Daoy (cell line): ENCODE results near the gene TIPRL. TPM values are rescaled to one million over a fixed set of nuclear protein-coding genes. Genes with fewer than 3 reads are reported as not detected.
"Not testable (repeated sequence)": the region's sequence is repeated elsewhere in the genome, so short reads cannot be mapped to it uniquely, and the experiment has no call there.

Experiments
- DNase-seq: peaks from one replicate; pipeline ENCODE4 v3.0.0-alpha.2; 2015; ENCODE audit warnings: low read depth
- total RNA-seq: library from RNA; depleted of rRNA; stranded (reverse); fragments of >200 nt; shearing (Covaris generic); gene quantifications from 2 replicates; pipeline ENCODE4 v1.2.3, GENCODE V29; 2014

TIPRL gene
- total RNA-seq, 1 experiment from 2014 or later = 65.4 TPM

DNA sequence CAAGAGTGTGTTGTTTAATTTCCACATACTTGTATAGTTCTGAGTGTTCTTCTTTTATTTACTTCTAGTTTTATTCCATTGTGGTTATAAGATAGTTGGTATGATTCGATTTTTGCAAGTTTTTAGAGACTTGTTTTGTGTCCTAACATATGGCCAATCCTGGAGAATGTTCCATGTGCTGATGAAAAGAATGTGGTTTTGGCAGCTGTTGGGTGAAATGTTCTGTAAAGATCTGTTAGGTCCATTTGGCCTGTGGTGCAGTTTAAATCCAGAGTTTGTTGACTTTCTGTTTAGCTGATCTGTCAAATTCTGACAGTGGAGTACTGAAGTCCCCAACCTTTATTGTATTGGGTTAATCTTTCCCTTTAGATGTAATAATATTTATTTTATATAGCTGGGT lies 19.5 kb upstream of the TIPRL start:
- no peak for DNase-seq

DNA sequence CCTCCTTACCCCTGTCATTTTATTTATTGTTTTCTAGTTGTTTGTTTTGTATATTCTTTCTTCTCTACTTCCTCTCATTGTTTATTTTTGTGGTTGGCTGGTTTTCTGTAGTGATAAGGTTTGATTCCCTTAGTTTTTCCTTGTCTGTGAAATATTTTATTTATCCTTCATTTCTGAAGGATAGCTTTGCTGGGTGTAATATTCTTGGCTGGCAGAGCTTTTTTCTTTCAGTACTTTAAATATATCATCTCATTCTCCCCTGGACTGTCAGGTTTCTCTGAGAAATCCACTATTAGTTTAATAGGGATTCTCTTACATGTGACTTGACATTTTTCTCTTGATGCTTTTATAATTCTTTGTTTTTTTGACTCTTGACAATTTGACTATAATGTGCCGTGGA lies 18.8 kb upstream of the TIPRL start:
- no peak for DNase-seq

DNA sequence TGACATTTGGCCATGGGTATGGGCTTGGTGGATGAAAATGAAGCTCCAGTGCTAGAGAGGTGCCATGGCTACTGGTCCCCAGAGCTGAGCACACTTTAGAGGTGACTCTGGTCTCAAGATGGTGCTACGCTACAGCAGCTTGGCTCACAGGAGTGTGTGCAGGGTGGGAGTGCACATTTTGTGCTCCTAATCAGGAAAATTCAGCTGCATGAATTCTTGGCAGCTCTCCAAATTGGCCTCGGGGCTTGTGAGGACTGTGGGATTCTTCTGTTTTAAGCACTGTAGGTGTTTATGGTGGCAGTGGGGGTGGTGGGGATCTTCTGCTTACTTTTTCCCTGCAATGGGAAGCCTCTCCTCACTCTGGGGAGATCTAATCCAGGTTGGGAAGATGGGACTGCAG lies 17.3 kb upstream of the TIPRL start:
- DNase-seq = no peak

DNA sequence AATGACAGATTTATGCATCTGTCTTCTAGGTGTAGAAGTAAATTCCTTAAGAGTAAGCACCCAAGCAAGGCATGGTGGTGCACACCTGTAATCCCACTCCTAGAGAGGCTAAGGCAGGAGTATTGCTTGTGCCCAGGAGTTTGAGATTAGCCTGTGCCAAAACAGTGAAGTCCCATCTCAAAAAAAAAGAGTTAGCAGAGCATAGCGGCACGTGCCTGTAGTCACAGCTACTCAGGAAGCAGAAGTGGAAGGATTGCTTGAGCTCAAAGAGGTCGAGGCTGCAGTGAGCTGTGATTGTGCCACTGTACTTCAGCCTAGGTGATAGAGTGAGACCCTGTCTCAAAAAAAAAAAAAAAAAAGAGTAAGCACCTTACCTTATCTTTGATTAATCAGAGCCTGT lies 15.1 kb upstream of the TIPRL start:
- DNase-seq = no peak

DNA sequence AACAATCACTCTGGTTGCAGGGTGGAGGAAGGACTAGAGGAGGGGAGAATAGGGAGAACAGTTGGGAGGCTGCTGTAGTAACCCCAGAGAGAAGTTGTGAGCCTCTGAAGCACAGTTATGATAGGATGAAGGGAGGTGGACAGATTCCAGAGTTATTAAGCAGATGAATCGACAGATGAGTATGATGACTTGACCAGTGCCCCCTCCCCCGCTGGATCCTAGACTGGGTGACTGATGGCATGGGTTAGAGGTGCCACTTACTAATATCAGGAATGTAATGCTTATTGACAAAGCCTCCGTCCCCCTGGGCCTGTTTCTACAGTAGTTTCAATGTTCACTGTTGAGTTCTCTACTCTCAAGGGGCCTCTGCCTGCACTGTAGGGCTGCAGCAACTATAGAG lies 14.0 kb upstream of the TIPRL start:
- DNase-seq = no peak

DNA sequence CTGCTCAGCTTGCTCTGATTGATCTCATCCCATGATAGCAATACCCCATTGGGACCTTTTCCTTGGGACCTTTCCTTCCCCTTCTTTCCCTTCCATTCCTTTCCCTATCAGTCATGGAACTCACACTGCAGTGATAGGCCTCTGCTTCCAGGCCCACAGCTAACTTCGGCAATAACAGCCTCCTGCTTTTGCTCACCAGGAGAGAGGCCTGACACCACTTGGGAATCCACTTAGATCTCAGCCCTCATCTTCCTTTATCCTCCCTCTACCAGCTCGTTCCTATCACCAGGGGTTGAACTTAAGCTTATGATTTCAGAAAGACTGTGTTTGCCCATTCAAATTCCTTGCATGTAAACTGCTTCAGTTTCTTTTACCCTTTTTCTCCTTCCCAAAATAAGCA lies 11.0 kb upstream of the TIPRL start:
- DNase-seq = no peak

DNA sequence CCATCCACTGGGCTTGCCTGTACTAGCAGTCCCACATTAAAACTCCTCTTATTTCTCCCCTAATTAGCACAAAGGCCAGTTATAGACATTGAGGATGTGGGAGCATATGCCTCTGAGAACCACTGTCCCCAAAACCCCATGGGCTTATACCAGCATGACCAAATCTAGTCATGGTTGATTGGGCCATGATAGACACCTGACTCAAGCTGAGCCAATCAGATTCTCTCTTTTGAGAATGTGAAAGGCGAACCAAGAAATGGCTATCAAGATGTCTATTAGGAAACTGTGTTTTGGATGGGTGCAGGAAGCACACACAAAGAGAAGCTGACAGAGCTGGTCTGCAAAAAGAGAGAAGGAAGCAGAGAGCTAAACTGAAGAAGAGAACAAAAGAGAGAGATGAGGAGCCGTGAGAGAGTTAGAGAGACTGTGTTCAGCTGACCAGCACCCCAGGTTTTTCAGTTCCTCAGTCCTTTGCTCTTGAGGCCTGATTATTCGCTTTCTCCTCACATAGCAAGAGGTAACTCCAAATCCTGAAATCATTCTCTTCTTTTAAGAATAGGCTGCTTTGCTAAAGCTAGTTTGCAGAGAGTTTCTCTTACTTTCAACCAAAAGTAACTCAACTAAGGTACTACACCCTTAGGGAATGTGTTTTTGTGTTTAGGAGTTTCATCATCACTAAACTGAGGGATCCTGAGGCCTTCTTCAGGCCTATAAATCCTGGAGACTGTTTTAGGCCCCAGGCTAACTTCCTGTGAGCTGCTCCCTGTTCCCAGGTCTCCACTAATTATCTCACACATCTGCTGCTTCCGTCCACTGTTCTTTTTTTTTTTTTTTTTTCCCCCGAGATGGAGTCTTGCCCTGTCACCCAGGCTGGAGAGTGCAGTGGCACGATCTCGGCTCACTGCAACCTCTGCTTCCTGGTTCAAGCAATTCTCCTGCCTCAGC lies 7.9 kb upstream of the TIPRL start:
- no peak for DNase-seq

DNA sequence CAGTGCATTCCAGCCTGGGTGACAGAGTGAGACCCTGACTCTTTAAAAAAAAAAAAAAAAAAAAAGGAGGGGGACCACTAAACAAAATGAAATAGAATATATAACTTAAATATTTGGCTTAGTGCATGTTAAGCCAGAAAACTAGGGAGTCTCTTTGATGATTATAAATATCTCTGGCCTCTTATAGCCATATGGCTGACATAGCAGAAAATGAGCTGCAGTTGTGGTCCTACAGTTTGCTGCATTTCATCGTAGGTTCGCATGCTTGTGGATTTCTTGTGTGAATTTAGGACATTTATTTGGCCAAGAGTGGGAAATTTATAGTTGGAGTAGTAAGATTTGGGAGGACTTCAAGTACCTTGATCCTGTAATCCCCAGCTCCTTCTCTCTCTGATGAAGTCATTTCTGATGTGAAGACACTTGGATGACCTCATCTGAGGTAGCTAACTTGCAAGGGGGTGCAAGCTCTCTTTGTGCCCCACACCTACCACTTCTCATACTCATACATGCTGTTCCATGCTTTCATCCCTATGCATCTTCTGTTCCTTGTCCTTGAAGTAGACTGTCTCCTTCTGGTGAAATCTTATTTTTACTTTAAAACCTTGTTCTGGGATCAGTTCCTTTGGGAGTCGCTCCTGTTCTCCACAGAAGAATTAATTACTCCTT lies 6.4 kb upstream of the TIPRL start:
- no peak for DNase-seq

DNA sequence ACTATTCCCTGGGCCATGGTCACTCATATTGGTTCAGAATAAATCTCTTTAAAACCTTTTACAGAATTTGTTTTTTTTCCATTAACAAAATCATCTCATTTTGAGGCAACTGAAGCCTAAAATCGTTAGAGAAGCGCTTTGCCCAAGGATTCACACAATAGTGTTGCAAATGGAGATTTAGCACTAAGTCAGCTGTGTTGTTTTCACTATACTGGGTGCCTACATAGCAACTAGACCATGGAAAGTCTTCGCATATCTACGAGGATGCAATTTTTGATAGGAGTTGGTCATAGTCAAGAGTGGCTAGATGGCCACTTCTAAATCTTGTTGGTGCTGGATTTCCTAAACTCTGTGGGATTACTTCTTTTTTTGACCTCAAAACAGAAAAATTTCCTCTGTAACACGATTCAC lies 530 bp upstream of the TIPRL start:
- no peak for DNase-seq

DNA sequence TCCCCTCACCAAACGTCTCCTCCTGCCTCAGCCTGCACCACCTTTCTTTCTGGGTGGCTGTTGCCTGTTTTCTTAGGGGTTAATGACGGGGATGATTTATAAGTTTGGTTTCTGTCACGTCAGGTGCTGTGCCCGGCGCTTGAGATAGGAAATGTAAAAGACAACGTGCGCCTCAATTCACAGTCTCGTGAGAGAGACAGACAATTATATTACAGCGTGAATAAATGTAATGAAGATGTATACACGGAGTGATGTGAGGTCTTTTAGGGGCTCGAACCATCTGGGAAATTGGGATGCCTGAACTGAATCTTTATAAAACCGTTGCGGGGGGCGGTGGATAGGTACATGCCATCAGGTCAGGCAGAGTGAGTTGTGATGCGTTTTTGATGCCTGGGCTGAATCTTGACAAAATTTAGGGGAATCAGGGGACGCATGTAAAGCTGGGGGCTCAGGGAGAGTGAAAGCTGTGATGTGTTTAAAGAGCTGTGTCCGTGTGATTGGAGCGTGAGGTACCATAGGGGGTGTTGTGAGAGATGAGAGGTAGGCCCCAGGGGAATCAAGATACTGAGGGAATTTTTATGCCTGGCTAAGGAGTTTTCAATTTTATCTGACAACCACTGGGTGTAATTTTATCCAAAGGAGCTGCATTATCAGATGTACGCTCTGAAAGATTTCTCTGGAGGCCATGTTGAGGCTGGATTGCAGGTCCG lies 831 bp downstream of the TIPRL start:
- DNase-seq = peak; percentile 14

DNA sequence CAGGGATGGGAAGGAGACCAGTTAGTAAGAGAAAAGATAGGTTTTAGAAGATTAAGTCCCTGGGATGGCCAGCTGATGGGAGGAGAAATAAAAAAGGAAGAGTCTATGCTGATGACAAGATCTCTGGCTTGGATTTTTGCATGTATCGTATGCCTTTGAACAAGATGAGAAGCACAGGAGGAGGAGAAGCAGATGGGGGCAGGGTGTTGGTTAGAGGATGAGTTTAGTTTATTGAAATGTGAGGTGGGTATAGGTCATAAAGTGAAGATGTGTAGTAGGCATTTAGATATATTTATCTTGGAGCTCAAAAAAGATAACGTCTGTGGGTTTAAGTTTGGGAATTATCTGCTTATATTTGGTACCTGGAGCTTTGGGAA lies 1.4 kb downstream of the TIPRL start:
- DNase-seq = no peak

DNA sequence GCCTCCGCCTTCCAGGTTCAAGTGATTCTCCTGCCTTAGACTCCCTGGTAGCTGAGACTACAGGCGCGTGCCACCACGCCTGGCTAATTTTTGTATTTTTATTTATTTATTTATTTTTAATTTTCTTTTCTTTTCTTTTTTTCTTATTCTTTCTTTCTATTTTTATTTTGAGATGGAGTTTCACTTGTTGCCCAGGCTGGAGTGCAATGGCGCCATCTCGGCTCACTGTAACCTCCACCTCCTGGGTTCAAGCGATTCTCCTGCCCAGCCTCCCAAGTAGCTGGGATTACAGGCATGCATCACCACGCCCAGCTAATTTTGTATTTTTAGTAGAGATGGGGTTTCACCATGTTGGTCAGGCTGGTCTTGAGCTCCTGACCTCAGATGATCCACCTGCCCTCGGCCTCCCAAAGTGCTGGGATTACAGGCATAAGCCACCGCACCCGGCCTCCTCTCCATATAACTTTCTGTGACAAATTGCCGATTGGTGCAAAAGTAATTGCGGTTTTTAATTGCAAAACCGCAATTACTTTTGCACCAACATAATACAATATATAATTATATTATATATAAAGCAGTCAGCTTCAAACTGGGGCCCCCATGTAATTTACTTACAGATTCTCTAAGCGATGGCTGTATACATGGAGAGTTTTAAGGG lies 2.4 kb downstream of the TIPRL start:
- DNase-seq = not testable (repeated sequence)

DNA sequence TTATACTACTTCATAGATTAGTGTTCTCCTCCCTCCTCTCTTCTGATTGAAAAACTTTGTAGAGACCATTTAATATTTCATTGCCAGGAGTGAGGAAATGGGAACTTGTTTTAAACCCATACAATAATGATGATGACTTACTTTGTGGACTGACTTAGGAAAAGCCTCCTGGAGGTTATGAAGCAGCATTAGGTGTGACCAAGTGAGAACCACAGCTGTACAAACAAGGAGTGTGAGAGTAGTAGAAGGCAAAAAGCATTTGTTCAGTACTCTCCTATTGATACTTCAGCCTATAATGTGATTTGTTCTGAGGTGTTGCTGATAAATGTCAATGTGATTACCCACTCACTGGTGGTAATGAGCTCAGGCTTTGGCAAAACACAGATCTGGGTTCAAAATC lies 8.4 kb downstream of the TIPRL start:
- no peak for DNase-seq

DNA sequence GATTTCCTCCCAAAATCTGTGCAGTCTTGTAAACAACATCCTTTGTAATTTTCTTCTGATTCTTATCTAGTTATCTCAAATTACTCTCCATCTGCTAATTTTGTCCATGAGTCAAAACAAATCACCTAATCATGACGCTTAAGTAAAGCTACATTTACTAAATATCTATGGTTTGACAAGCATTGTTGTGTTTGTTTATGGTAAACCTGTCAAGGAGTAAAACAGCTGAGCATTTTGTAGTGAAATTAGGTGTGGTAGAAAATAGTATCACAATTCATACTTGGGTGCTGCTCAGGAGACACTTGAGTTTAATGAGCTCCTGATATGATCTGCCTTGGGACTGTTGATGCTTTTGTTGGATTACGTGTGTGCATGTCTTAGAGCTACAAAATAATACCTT lies 11.6 kb downstream of the TIPRL start:
- no peak for DNase-seq

DNA sequence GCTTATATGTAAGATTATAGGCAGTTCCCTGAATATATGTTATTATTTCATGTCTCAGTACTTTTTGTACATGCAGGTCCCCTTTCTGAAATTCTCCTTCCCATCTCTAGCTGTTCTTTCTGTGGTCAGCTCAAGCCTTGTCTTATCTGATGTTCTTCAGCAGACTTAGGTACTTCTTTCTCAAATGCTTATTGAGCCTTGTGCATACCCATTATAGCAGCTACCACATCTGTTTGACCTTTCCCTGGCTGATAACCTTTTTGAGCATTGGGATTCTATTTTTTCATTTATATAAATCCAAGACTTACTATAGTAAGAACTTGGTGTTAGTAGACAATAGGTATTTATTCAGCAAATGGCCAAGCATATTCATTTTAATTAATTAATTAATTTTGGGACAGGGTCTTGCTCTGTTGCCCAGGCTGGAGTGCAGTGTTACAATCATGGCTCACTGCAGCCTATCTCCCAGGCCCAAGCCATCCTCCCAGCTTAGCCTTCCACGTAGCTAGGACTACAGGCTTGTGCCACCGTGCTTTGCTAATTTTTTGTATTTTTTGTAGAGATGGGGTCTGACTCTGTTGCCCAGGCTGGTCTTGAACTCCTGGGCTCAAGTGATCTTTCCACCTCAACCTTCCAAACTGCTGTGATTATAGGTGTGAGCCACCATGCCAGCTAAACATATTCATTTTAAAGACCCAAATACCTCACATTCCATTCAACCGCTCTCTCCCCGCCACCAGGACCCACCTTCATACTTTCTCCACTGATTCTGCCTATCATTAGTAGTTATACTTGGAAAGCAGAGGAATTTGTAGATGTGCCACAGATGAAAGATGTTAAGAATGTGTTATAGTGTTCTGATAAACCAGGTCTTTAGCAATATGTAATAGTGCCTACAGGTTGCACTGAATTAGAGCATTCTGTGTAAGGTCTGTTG lies 16.7 kb downstream of the TIPRL start:
- no peak for DNase-seq

DNA sequence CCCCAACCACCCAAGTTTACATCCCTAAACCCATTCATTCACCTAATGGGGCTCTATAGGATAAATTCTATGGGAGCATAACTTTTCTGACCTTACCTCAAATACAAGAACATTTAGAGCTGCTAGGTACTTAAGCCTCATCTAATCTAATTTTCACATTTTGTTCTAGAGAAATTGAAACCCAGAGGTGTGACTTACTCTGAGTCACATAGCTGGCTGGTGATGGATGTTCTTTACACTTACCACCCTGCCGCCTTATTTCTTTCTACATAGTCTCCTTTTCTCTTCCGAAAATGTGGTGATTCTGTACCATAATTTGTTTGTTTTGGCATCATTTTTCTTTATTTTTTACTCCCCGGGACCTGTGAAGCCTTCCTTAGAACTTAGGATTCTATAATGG lies 20.3 kb downstream of the TIPRL start:
- DNase-seq = no peak

DNA sequence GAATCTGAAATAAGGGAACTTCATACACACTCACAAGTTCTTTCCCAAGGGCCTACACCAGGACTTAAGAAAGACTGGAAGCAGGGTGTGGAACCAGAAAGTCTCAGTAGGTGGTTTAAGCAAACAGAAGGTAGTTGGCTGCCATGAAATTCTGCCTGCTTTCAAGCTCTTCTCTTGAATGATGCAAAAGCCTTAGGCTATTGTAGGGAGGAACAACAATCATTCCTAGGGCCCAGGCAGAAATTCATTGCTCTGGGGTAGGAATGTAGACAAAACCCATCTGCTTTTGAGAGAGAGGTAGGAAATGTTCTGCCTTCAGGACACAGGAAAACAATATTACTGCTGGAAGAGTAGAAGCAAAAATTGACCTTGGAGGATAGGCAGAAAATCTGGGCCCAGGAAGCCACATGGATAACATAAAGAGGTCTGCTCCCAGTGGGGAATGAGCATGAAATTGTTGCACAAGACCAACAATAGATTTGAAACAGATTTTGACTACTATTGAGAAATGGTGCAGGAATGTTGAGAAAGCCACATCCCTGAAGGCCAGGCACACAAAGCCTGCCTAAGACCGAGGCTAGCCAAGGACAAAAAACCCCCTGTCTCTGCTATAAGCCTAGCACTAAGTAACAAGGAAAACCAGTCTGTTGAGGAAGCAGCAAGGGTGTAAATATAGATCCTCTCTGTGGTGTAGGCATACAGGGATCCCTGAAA lies 24.3 kb downstream of the TIPRL start:
- no peak for DNase-seq

DNA sequence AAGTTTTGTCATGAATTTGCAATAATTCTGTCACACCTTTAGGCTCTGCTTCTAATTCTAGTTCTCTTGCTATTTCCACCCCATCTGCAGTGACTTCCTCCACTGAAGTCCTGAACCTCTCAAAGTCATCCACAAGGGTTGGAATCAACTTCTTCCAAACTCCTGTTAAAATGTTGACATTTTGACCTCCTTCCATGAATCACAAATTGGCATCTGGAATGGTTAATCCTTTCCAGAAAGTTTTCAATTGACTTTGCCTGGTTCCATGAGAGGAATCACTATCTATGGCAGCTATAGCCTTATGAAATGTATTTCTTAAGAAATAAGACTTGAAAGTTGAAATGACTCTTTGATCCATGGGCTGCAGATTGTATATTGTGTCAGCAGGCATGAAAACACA lies 27.3 kb downstream of the TIPRL start:
- DNase-seq = no peak

DNA sequence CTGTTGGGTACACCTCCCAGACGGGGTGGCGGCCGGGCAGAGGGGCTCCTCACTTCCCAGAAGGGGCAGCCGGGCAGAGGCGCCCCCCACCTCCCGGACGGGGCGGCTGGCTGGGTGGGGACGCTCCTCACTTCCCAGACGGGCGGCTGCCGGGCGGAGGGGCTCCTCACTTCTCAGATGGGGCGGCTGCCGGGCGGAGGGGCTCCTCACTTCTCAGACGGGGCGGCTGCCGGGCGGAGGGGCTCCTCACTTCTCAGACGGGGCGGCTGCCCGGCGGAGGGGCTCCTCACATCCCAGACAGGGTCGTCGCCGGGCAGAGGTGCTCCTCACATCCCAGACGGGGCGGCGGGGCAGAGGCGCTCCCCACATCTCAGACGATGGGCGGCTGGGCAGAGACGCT lies 28.9 kb downstream of the TIPRL start:
- DNase-seq = not testable (repeated sequence)

DNA sequence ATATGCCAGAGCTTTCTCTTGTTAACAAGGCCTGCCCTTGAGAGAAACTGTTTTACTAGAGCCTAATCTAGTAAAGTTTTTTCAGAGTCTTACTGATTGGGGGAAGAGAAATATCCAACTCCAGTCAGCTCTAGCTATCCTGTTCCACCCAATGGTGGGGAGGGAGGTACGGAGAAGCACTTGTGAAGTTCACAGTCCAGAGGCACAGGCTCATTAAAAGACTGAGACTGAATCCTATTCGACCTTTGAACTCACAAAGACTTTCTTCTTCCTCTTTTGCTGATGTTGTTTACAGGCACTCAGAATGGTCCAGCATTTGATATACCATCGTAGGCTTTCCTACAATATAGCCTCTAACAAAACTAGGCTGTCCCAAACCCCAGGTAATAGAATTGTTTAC lies 31.6 kb downstream of the TIPRL start:
- DNase-seq = no peak
